ENCODE results near the gene C8A.

DNA sequence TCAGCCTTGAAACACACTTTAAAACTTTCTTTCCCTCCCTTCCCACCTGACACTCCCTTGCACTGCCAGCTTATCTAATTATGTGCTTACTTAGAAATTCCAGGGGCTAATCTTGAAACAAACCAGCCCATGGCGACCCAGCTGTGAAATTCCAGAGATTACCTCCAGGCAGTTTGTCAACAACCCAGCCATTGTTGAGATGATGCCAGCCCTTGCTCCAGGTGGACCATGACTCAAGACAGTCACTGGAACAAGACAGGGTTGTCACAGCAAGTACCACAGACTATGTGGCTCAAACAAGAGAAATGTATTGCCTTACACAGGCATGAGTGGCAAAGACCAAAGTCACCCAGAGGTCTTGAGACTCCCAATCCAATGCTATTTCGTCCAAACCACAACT is 43.3 kb upstream of the C8A start:
- no peak for TF ChIP-seq EP300 (IDR thresholded peaks at IDR 0.05)
- TF ChIP-seq POLR2A (IDR thresholded peaks at IDR 0.05): no peak
